Measurements from ENCODE around the gene KCNE3.

KCNE3 gene

GRCh38 chr11:74476536-74476935 is 9.2 kb upstream of the KCNE3 start:
- Histone ChIP-seq H4K20me1 (no peaks in the 10 kb centered on the region), H3K27me3 (no peaks in the 10 kb centered on the region), H3K4me1 (peaks cover 0 to 54% (median 22%) of the 10 kb centered on the region in 10 experiments; a peak in 12 of 20 replicates), H3K27ac (no peak overlapping the region), H3K9ac (no peak overlapping the region), H3K9me3 (replicated peaks in 1 of 11) (peaks cover 0 to 5% (median 0%) of the 10 kb centered on the region in 11 experiments; a peak in 2 of 22 replicates), H3K4me3 (no peak overlapping the region), H3K4me2 (no peak overlapping the region; a peak in 1 of 22 replicates), H3K36me3 (no peaks in the 10 kb centered on the region)
- no peak for TF ChIP-seq Cebpa-rat (IDR thresholded peaks at IDR 0.05)

- Histone ChIP-seq H3K9me3 (replicated peaks in 1 of 11) (peaks cover 0 to 5% (median 0%) of the 10 kb centered on the region in 11 experiments; a peak in 2 of 22 replicates), H3K4me3 (no peak overlapping the region), H3K27ac (peak overlapping the region in 2 of 11 experiments; percentile 11 to 25; a peak in 2 of 22 replicates), H4K20me1 (no peaks in the 10 kb centered on the region), H3K4me1 (peaks cover 0 to 60% (median 19%) of the 10 kb centered on the region in 10 experiments; a peak in 11 of 20 replicates), H3K36me3 (no peaks in the 10 kb centered on the region), H3K27me3 (no peaks in the 10 kb centered on the region), H3K4me2 (peak overlapping the region in 6 of 11 experiments; percentile 14 to 68 (median 50); a peak in 12 of 22 replicates), H3K9ac (no peak overlapping the region)
- TF ChIP-seq Cebpa-rat (IDR thresholded peaks at IDR 0.05) = no peak
These were observed 7.0 kb upstream of the KCNE3 start for GRCh38 chr11:74474316-74474715.

- no peaks in the 10 kb centered on the region for H4K20me1 ChIP-seq
- TF ChIP-seq Cebpa-rat (IDR thresholded peaks at IDR 0.05) = no peak
- H3K27me3 ChIP-seq = no peaks in the 10 kb centered on the region
- no peak overlapping the region for H3K4me3 ChIP-seq
- peaks cover 0 to 5% (median 0%) of the 10 kb centered on the region in 11 experiments; a peak in 2 of 22 replicates for H3K9me3 ChIP-seq (replicated peaks in 1 of 11)
- no peak overlapping the region for H3K9ac ChIP-seq
- peak overlapping the region in 6 of 11 experiments; percentile 14 to 68 (median 50); a peak in 12 of 22 replicates for H3K4me2 ChIP-seq
- H3K27ac ChIP-seq = peak overlapping the region in 3 of 11 experiments; percentile 11 to 25 (median 15); a peak in 3 of 22 replicates
- peaks cover 5 to 64% (median 22%) of the 10 kb centered on the region in 10 experiments for H3K4me1 ChIP-seq
- H3K36me3 ChIP-seq = no peaks in the 10 kb centered on the region
These were observed 6.2 kb upstream of the KCNE3 start for GRCh38 chr11:74473382-74474173.

GRCh38 chr11:74471668-74472429 is 4.5 kb upstream of the KCNE3 start:
- no peaks in the 10 kb centered on the region for H4K20me1 ChIP-seq

GRCh38 chr11:74471037-74471436 is 3.7 kb upstream of the KCNE3 start:
- Histone ChIP-seq H3K4me1 (peaks cover 8 to 58% (median 29%) of the 10 kb centered on the region in 10 experiments), H3K4me3 (no peak overlapping the region), H3K9ac (no peak overlapping the region), H3K27ac (no peak overlapping the region), H4K20me1 (no peaks in the 10 kb centered on the region), H3K9me3 (replicated peaks in 1 of 11) (no peaks in the 10 kb centered on the region), H3K27me3 (no peaks in the 10 kb centered on the region), H3K36me3 (no peaks in the 10 kb centered on the region), H3K4me2 (peak overlapping the region in 4 of 11 experiments; percentile 40 to 68 (median 62); a peak in 2 of 22 replicates)
- no peak for TF ChIP-seq Cebpa-rat (IDR thresholded peaks at IDR 0.05)

More at GRCh38 chr11:74471668-74472429, 4.5 kb upstream of the KCNE3 start:
- Histone ChIP-seq H3K27ac (no peak overlapping the region), H3K27me3 (no peaks in the 10 kb centered on the region), H3K36me3 (no peaks in the 10 kb centered on the region), H3K9ac (no peak overlapping the region), H3K4me3 (no peak overlapping the region), H3K4me2 (peak overlapping the region in 5 of 11 experiments; percentile 6 to 68 (median 60); a peak in 9 of 22 replicates), H3K9me3 (replicated peaks in 1 of 11) (no peaks in the 10 kb centered on the region), H3K4me1 (peaks cover 8 to 66% (median 29%) of the 10 kb centered on the region in 10 experiments)
- TF ChIP-seq Cebpa-rat (IDR thresholded peaks at IDR 0.05) = no peak

GRCh38 chr11:74470526-74470925 is 3.2 kb upstream of the KCNE3 start:
- no peaks in the 10 kb centered on the region for H3K9me3 ChIP-seq (replicated peaks in 1 of 11)
- peak overlapping the region in 1 of 11 experiments; percentile 7; a peak in 2 of 22 replicates for H3K4me2 ChIP-seq
- no peak overlapping the region for H3K4me3 ChIP-seq
- no peak overlapping the region for H3K27ac ChIP-seq
- no peaks in the 10 kb centered on the region for H3K27me3 ChIP-seq
- TF ChIP-seq Cebpa-rat (IDR thresholded peaks at IDR 0.05) = no peak
- H3K4me1 ChIP-seq = peaks cover 8 to 55% (median 29%) of the 10 kb centered on the region in 10 experiments
- H3K9ac ChIP-seq = no peak overlapping the region
- no peaks in the 10 kb centered on the region for H4K20me1 ChIP-seq
- H3K36me3 ChIP-seq = no peaks in the 10 kb centered on the region

- H3K36me3 ChIP-seq = no peaks in the 10 kb centered on the region
- no peak overlapping the region for H3K4me3 ChIP-seq
- H3K4me1 ChIP-seq = peaks cover 8 to 58% (median 24%) of the 10 kb centered on the region in 10 experiments
- no peaks in the 10 kb centered on the region for H3K27me3 ChIP-seq
- peak overlapping the region in 10 of 11 experiments; percentile 21 to 64 (median 38); a peak in 17 of 22 replicates for H3K4me2 ChIP-seq
- TF ChIP-seq Cebpa-rat (IDR thresholded peaks at IDR 0.05) = no peak
- H4K20me1 ChIP-seq = no peaks in the 10 kb centered on the region
- no peak overlapping the region for H3K27ac ChIP-seq
- no peaks in the 10 kb centered on the region for H3K9me3 ChIP-seq (replicated peaks in 1 of 11)
- H3K9ac ChIP-seq = no peak overlapping the region
These were observed 1.6 kb upstream of the KCNE3 start for GRCh38 chr11:74468936-74469335.

GRCh38 chr11:74468521-74468920 is 1.2 kb upstream of the KCNE3 start:
- Histone ChIP-seq H3K9ac (no peak overlapping the region), H4K20me1 (no peaks in the 10 kb centered on the region), H3K27ac (no peak overlapping the region), H3K27me3 (no peaks in the 10 kb centered on the region), H3K9me3 (replicated peaks in 1 of 11) (no peaks in the 10 kb centered on the region), H3K4me2 (peak overlapping the region in 10 of 11 experiments; percentile 21 to 64 (median 38); a peak in 18 of 22 replicates), H3K4me1 (peaks cover 8 to 58% (median 22%) of the 10 kb centered on the region in 10 experiments), H3K36me3 (no peaks in the 10 kb centered on the region), H3K4me3 (no peak overlapping the region)
- TF ChIP-seq Cebpa-rat (IDR thresholded peaks at IDR 0.05) = no peak

GRCh38 chr11:74468058-74468457 is 709 bp upstream of the KCNE3 start:
- Histone ChIP-seq H4K20me1 (no peaks in the 10 kb centered on the region), H3K27me3 (no peaks in the 10 kb centered on the region), H3K9me3 (replicated peaks in 1 of 11) (no peaks in the 10 kb centered on the region), H3K27ac (no peak overlapping the region), H3K4me2 (peak overlapping the region in 6 of 11 experiments; percentile 32 to 64 (median 36); a peak in 8 of 22 replicates), H3K4me3 (no peak overlapping the region), H3K36me3 (no peaks in the 10 kb centered on the region), H3K9ac (no peak overlapping the region), H3K4me1 (peaks cover 8 to 58% (median 23%) of the 10 kb centered on the region in 10 experiments)
- no peak for TF ChIP-seq Cebpa-rat (IDR thresholded peaks at IDR 0.05)

Measured in BLaER1 treated with 17β-estradiol and CSF1 and Interleukin-3, amounts not matched to agents 10 nM and 100 nM (cell line).